ENCODE data around the gene OSMR.

Gene OSMR

DNA sequence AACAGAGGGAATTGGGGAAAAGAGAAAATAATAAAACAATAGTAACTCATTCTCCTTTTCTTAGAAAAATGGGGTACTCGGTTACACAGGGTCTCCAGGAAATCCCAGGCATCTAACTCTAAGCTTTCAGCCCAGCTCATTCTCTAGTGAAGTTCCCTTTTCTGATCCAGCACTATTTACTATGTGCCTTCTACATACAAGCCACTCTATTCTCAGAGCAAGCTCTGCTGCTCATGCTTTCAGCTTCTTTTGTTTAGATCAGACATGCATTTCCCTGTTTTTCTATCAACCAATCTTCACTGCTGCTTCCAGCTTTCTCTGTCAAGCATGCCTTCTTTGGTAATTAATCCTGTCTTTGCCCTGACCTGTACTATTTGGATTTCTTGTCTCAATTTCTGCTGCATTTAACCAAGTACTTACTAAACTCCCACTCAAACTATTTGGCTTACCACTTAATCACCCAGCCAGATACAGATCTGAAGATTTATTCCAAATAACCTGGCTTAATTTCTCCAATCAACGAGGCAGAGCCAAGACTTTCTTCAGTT lies 25.3 kb downstream of the OSMR start:
- DNase-seq (ENCODE audit: low read depth in 2 of 3, low spot score in 1 of 3): no peak

DNA sequence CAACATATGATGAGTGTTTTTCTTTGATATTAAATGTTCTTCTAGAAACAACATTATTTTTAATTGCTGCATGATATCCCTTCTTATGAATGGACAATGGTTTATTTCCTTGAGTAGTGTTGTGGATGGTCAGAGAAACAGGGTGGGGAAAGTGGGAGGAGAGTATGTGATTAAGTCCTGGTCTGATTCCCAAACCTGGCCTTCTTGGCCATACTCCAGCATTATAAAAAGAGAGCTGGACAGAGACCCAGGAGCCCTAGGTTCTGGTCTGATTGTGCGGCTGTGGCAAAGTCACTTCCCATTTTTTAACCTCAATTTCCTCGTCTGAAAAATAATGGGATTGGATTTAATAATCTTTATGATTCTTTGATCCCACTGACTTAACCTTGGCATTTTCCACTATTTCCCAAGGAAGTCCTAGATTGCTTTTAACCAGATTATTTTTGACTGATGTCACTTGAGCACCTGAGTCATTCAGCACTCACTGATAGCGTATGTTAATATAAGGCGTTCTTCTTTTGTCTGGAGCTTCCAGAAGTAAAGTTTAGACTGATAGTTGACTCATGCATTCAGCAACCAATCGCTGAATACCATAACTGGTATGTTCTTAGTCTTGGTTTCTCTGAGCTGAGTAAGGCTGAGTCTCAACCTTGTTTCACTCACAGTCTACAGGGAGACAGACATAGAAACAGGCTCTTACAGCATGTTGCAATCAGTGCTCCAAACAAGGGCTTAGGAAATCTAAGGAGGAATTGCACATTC lies 26.2 kb downstream of the OSMR start:
- DNase-seq (ENCODE audit: low read depth in 2 of 3, low spot score in 1 of 3): no peak

DNA sequence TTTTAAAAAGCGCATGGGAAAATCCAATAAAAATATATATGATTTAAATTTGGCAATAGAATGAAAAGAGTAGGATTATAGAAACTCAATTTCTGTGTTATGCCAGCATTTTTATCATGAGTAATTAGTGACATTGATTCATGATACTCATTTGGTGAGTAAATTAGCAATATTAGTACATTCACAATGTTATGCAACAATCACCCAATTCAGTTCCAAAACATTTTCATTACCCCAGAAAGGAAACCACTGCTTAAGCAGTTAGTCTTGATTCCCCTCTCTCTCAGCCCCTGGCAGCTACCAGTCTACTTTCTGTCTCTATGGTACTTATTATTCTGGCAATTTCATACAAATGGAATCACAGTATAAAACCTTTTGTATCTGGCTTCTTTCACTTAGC lies 27.0 kb downstream of the OSMR start:
- no peak for DNase-seq (ENCODE audit: low read depth in 2 of 3, low spot score in 1 of 3)

DNA sequence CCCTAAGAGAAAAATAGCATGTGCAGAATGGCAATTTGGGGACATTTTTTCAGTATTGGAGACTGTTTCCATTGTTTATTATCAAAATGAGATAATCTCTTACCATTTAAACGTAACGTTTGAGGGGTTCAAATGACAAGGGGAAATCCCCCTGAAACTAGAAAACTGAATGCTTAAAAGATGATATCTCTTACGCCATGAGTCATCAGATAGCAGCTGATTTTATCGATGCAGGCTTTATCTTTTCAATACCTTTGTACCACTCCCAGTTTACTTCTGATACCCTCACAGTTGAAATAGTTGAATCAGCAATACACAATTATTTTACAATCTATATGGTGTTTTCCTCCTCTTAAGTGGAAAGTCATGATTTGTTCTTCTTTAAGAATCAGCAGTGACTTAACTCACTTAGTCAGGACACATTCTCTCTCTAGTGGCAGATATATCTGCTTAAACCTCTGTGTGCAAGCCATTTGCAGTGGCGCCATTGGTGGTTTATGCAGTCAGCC lies 29.2 kb downstream of the OSMR start:
- no peak for DNase-seq (ENCODE audit: low read depth in 2 of 3, low spot score in 1 of 3)

DNA sequence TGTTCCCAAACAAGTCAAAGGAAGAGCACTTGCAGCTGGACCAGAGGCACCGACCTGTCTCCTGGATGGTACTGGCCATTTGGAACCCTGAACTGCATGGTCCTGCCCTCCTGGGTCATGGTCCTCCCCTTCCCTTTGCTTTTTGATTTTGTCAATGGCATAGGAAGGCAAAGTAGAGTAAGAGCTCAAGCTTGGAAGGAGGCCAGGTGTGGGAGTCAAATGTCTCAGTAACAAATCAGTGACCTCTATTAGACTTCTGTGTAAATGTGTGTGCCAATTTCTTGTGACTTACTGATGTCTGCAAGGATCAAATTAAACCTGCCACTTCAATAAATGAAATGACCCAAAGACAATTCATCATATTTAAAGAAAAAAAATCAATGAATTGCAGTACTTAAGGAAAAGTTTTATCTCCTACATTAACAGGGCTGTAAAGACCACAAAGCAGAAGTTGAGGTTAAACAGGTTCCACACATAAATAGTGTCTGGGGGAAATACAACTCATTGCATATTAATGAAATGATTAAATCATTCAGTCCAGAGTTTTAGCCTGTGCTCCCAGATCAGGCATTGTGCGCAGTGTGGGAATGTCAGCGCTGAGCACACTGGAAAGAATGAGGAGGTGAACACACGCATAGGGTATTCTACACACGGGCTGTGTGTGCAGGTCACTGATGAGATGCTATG lies 32.7 kb downstream of the OSMR start:
- DNase-seq (ENCODE audit: low read depth in 2 of 3, low spot score in 1 of 3): no peak

DNA sequence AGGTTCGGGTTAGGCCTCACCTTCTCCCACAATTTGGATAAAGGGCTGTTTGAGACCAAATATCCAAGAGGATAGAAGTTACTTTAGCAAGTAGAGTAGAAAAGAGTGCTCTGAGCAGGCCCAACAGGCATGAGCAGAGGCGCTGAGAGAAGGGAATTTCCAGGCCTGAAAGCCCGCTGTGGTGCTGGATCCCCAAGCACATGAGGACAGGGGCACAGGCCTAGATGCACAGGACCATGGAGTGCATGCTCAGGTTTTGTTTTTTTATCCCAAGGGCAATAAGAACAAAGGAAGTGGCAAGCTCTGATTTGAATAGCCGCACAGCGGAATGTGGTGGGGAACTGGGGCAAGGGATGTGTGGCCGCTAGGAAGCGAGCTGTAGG lies 33.3 kb downstream of the OSMR start:
- no peak for DNase-seq (ENCODE audit: low read depth in 2 of 3, low spot score in 1 of 3)

DNA sequence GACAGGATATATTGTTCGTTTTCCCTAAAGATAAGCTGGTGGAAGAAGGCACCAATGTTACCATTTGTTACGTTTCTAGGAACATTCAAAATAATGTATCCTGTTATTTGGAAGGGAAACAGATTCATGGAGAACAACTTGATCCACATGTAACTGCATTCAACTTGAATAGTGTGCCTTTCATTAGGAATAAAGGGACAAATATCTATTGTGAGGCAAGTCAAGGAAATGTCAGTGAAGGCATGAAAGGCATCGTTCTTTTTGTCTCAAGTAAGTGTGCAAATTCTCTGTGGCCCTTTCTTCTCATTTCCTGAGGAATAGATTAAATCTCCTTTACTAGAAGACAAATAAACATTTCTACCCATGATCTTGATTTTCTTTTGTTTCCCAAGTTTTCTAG lies 38.0 kb downstream of the OSMR start:
- DNase-seq (ENCODE audit: low read depth in 2 of 3, low spot score in 1 of 3): no peak

DNA sequence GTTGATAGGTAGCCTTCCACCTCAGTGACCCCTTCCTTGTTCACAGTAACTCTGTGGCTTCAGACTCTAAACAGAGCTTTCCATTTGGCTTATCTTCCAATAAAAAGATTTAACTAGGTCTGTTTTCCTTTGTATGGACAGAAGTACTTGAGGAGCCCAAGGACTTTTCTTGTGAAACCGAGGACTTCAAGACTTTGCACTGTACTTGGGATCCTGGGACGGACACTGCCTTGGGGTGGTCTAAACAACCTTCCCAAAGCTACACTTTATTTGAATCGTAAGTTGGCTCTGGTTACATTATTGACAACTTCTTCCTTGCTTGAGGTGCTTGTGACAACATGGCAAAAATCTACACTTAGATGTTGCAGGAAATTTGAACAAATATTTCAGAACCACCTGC lies 39.4 kb downstream of the OSMR start:
- no peak for DNase-seq (ENCODE audit: low read depth in 2 of 3, low spot score in 1 of 3)

DNA sequence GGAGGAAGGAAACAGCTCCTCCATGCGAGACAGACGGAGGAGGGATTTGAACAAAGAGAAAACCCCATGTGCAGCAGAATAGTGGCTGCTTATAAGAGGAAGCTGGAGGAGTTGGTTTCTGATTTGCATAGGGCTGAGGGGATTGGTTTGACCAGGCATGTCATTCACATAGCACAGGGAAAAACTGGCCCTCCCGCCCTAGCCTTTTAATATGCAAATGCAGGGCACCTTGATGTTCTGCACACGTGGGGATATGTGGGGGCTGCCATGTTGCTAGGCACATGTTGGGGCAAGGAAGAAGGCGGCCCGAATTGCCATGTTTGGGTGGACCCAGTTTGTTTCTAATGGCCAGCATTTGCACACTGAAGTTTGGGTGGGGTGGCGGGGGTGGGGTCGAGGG lies 42.2 kb downstream of the OSMR start:
- DNase-seq (ENCODE audit: low read depth in 2 of 3, low spot score in 1 of 3): no peak

DNA sequence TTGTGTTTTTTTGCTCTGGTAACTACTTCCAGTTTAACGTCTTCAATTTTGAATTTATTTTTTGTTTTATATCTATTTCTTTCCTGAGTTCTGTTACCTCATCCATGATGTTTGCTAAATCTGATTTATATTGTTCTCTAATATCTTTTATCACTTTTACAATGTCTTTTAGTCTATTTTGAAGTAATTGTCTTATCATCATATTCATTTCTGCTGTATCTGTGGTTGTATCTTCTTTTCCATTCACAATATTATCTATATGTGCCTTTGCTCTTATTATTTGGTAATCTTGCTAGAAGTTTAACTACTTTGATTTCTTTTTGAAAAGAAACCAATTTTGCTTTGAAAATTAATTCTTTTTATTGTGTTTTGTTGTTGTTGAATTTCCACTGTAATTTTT lies 43.6 kb downstream of the OSMR start:
- DNase-seq (ENCODE audit: low read depth in 2 of 3, low spot score in 1 of 3): no peak

DNA sequence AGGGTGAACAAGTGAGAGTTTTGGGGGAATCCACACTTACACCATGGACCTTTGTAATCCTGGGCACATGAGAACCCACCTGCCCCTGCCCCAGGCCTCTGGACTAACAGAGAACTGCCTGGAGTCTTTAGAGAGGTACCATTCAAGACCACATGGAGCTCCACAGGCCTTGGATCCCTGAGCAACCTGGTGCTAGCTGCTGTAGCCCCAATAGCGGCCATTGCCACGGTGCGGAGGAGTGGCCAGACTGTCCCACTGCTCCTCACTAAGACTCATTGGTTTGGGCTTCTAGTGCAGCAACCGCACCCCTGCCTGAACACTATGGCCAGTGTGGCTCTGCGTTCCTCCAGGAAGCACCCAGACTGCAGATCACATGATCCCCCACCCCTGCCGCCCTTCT lies 45.8 kb downstream of the OSMR start:
- DNase-seq (ENCODE audit: low read depth in 2 of 3, low spot score in 1 of 3): no peak

DNA sequence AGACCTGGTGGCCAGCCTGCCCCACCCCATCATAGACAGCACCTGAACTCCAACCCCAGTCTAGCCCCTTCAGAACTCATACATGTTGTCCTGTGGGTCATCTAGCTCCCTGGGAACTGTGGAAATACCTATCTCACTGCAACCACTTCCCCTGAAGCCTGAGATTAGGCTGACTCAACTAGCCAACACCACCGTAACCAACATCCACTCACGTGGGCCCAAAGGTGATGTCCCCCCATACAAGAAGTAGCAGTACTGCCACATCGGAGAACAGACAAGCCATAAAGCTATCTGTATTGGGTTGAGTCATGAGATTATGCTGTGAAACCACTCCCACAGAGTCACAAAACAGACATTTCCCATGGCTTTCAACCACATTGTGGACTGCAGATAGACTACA lies 46.6 kb downstream of the OSMR start:
- DNase-seq (ENCODE audit: low read depth in 2 of 3, low spot score in 1 of 3): no peak

DNA sequence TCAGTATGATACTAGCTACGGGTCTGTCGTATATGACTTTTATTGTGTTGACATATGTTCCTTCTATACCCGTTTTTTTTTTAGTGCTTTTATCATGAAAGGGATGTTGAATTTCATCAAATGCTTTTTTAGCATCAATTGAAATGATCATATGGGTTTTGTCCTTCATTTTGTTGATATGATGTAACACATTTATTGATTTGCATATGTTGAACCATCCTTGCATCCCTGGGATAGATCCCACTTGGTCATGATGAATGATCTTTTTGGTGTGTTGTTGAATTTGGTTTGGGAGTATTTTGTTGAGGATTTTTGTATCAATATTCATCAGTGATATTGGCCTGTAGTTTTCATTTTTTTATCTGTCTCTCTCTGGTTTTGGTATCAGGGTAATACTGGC lies 50.9 kb downstream of the OSMR start:
- no peak for DNase-seq (ENCODE audit: low read depth in 2 of 3, low spot score in 1 of 3)

DNA sequence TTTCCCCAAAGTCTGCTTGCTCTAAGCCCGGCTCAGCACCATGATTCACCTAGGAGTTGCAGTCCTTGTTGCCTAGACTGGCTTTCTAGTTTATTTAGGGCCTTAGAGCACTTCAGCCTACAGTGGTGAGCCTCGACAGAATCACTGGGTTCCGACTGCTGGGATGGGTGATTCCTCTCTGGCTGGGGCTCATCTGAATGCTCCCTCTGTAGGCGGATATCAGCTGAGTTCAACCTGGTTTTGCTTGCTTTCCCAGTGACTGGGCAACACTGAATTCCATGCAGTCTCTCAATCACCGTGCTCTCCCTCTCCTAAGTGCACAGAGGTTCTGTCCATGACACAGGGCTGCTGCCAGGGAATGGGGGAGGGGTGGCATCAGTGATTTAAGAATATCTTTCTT lies 54.1 kb downstream of the OSMR start:
- no peak for DNase-seq (ENCODE audit: low read depth in 2 of 3, low spot score in 1 of 3)

DNA sequence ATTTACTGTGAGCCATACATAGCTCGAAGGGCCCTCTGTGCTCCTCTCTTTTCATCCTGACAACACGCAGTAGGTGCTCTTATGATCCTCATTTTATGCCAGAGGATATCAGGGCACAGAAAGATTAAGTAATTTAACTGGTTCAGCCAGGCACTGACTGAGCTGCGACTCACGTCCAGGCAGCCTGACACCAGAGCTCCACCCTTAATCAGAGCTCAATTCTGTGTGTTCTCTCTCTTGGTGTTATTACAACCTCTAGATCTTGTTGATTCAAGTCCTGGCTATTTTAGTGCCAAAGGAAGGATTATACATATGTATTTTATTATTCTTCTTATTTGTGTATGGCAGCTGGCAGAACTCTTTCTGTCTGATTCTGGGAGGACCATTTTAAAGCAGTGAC lies 59.7 kb downstream of the OSMR start:
- no peak for DNase-seq (ENCODE audit: low read depth in 2 of 3, low spot score in 1 of 3)

DNA sequence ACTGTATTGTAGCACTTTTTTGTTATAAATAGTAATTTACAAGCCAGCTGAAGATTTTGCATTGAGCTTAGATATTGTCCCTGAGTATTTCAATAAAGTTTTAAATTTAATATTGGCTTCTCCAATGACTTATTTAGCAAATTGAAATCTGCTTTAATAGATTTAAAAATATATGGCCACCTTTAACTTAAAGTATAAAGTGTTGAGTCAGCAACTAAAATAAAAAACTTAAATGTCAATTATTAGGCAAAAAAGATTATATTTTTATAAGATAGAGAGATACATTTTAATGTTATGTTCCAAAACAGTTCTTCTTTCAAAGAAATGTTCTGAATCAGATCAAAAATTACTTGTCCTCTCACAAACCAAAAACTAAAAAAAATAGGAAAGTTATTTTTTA lies 60.7 kb downstream of the OSMR start:
- no peak for DNase-seq (ENCODE audit: low read depth in 2 of 3, low spot score in 1 of 3)

DNA sequence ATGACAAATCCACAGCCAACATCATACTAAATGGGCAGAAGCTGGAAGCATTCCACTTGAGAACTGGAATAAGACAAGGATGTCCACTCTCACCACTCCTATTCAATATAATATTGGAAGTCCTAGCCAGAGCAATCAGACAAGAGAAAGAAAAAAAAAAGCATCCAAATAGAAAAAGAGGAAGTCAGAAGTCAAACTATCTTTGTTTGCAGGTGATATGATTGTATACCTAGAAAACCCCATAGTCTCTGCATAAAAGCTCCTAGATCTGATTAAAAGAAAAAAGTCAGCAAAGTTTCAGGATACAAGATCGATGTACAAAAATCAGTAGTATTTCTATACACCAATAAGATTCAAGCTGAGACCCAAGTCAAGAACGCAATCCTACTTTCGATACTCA lies 66.1 kb downstream of the OSMR start:
- no peak for DNase-seq (ENCODE audit: low read depth in 2 of 3, low spot score in 1 of 3)

DNA sequence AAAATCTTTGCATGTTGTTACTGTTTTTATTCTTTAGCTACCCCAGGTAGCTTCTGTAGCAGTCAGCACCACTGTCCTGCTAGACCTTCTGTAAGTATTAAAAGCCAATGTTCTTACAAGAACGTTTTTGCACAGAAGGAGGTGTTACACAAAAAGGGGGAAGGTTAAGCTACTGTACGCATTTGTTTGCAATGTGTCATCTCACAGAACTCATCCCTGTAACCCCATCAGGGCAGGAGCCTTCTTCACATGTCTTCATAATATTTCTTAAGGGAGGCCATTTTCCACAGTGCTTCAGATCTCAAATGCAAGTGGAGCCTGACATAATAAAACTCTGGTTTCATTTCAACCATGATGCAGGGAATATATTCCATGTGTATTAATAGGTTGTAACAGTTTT lies 67.9 kb downstream of the OSMR start:
- no peak for DNase-seq (ENCODE audit: low read depth in 2 of 3, low spot score in 1 of 3)

DNA sequence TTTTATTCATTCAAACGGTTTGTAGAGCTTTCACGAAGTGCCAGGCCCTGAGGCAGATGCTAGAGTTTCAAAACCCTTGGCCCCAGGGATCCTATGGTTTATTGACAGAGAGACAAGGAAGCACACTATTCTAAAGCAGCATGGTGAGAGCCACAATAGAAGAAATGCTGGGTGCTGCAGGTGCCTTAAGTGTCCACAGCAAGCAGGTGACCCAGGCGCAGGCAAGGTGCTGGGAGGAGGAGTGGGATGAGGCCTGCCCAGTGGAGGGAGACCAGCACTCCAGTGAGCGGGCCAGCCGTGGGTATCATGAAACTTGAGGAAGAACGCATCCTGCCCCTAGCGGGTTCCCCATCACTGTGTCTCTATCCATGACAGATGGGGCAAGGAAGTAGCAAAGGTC lies 71.0 kb downstream of the OSMR start:
- no peak for DNase-seq (ENCODE audit: low read depth in 2 of 3, low spot score in 1 of 3)

DNA sequence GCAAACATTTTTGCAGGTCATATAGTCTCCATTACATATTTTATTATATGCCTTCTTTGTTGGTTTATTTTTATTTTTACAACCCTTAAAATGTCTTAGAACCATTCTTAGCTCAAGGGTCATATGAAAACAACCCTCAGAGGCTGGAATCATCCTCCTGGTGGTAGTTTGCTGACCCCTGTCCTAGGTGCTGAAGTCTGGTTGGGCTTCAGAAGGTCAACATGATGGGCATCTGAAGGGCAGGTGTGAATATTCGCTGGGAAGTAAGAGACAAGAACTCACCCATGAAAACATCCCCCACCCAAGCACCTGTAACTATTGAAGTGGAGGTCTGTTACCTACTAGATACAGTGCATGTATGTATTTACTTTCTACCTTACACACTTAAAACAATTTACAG lies 75.4 kb downstream of the OSMR start:
- DNase-seq (ENCODE audit: low read depth in 2 of 3, low spot score in 1 of 3): no peak

DNA sequence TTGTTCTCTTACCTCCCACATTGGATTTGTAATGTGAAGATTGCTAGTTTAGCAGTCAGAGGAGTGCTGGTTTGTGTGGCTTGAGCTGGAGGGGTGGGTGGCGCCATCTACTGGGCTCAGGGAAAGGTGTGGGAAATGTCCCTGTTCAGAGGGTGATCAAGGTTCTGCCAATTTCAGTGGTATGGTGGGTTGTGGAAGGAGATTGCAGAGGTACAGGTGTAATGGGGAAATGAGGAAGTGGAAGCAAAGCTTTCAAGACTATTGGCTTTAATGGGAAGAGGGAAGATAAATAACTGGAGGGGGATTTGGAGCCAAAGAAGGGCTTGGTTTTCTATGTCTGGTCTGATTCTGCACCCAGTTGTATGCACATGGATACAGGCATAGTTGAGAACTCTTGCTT lies 76.4 kb downstream of the OSMR start:
- DNase-seq (ENCODE audit: low read depth in 2 of 3, low spot score in 1 of 3): peak; percentile 17 to 37 (median 32)

DNA sequence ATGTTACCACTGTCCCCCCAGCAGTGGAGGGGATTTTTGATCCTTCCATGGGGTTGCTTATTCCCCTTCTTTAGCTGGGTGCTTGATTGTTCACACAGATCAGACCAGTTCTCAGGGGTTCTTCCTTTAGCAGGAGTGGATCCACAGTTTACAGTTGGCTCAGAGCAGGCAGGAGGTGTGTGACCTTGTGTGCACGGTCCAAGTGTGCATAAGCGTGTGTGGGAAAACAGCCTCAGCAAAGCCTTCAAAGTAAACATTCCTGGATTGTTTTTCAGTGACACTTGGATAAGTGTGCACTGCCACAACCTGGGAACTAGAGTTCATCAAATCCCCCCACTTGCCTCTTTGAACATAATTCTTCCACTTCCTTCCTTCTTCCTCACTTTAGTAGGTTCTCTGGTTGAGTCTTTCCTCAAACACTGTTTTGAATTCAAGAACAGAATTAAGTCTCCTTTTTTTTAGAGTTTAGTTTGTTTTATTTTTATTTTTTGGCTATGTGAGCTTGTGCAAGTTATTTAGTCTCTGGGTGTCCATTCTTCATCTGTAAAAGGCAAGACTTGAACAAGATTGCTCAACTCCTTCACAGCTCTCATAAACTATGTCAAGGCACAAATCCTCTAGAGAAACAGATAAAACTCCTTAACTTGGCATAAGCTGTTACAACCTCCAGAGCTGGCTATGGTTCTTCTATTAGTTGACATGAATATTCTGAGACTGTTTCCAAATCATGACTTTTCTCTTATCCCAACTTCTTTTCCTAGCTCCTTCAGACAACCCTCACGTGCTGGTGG lies 78.0 kb downstream of the OSMR start:
- DNase-seq (ENCODE audit: low read depth in 2 of 3, low spot score in 1 of 3): no peak
